Stomach (tissue), 4 donors: ENCODE measurements around the gene TENM4.

Experiments used
- CTCF ChIP-seq, 7 experiments: fragments of 450-650 bp in 4 of 7; fragments of 200-600 bp in 3 of 7; sonication (generic) in 3 of 7; IDR thresholded peaks; one replicate each; pipeline ENCODE4 v1.5.1; 2016 to 2019; ENCODE audit warnings: antibody characterized with exemption in 7 of 7, control low read depth in 2 of 7, mild to moderate bottlenecking in 1 of 7
- POLR2A ChIP-seq, 4 donors: fragments of 450-650 bp; IDR thresholded peaks; one replicate each; pipeline ENCODE4 v1.6.1; 2016; ENCODE audit warnings: antibody characterized with exemption in 4 of 4, control low read depth in 2 of 4, mild to moderate bottlenecking in 1 of 4, moderate library complexity in 1 of 4
- POLR2AphosphoS5 ChIP-seq, 3 donors: sonication (generic); formaldehyde crosslinking; IDR thresholded peaks; one replicate each; pipeline ENCODE4 v1.6.1; 2016; ENCODE audit warnings: antibody characterized with exemption in 3 of 3

GRCh38 chr11:78772186-78772585, 668.6 kb downstream of the TENM4 start:
- TF ChIP-seq CTCF (IDR thresholded peaks at IDR 0.05) (no peak), POLR2AphosphoS5 (IDR thresholded peaks at IDR 0.05) (no peak), POLR2A (IDR thresholded peaks at IDR 0.05) (no peak)
